Measurements from ENCODE around the gene PVALEF. TPM values are rescaled to one million over a fixed set of nuclear protein-coding genes. Genes with fewer than 3 reads are reported as not detected.

The PVALEF gene
- not detected in 5 replicates for total RNA-seq (2022; extraction: Qiagen RNA extraction; ENCODE audit: low read depth)

DNA sequence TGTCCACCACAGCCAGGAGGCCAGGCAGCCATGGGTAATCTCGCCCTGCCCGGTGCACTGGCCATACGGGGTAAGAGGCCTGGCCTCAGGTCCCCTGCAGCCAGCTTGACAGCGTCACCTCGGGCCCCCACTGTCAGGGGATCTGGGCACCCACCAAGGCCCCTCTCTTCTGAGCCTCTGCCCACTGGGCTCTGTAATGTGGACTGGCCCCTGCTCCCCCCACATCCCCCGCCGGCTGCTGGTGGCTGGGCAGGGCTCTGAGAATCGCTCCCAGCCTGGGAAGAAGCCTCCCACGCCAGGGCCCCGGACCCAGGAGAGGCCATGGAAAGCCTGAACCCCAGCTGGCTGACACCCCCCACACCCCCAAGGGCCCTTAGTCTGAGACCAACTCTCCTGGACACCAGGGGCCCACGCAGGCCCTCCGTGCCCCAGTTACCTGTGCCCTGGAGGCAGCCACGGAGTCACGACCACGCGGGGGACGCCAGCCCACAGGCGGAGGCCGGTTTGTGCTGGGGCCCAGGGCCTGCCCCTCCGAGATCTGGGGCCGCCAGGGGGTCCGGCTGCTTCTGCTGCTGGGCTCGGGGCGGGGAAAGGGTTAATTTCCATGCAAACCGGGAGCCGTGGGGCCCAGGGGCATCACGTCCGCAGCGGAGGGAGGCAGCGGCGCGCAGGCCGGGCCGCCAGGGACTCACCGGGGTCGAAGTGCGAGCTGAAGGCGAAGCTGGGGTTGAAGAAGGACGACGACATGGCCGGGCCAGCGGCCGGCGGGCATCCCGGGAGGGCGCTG, at the start of gene PVALEF:
Gene PVALEF (plus strand): TSS at position 262 of the 787 bp plus-strand sequence. CDS start 15,720 bp downstream, outside the sequence.

DNA sequence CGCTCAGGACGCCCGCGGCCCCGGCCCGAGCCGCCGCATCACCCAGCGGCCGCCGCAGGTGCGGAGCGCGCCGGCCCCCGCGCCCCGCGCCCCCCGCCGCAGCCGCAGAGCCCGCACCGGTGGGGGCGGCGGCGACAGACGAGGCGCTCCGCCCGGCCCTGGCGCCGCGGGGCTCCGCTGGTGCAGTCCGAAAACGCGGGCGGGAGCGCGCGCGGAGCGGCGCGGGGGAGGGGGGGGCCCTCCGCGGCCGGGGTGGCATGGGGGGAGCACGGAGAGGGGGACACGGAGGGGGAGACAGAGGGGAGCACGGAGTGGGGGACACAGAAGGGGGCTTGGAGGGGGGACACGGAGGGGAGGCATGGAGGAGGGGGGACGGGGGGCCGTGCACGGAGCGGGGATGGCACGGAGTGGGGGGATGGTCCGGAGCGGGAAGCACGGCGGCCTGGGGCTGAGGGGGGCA, 756 bp downstream of the PVALEF start, which contains the start of gene AATK:
Gene AATK (minus strand): TSS at position 189 of the 460 bp plus-strand sequence. CDS start 229 bp downstream, outside the sequence.

DNA sequence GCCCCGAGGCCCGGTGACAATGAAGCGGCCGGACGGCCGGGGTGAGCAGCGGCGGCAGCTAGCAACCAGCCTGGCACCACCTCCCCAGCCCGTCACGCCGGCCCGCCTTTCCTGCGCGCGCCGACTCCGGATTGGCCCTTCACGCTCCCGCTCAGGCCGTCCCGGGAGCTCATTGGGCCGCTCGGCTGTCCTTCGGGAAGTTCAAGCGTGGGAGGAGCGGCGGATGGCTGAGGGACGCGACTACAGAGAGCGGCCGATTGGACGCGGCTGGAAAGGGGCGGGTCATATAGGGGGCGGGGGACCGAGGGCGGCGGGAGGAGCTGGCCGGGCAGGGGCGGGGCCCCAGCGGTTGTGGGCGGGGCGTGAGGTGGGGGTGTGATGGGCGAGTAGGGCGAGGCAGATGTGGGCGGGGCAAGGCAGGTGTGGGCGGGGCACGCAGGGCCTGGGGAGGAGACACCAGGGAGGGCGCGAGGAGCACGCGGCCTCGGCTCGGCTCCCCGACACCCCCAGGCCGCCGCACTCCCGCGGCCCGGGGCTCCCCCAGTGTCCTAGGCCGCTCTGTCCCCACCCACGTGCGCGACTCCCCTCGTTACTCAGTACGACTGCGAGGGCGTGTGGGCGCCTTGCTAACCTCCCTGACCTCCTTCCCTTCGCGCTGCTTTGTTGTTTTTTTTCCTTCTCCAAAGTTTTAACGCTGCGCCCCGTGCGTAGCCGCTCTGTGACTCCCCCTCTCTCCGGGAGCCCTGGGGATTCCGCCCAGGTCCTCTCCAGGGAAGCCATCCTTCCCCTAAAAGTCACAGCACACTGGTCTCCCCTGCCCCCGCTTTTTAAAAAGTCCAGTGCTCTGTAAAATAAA, 57.8 kb downstream of the PVALEF start, which contains the start of gene CEP131:
Gene CEP131 (minus strand): TSS at position 60 of the 856 bp plus-strand sequence. CDS start 2,909 bp downstream, outside the sequence.

Other genes with a start within 250 kb of the PVALEF start
- 26.8 to 38.5 TPM (median 31.5 TPM) in 5 replicates for gene CHMP6, start 173.7 kb upstream of the PVALEF start, total RNA-seq (2022; extraction: Qiagen RNA extraction; ENCODE audit: low read depth)
- 49.9 to 65.3 TPM (median 62.4 TPM) in 5 replicates for gene BAIAP2, start 130.4 kb upstream of the PVALEF start, total RNA-seq (2022; extraction: Qiagen RNA extraction; ENCODE audit: low read depth)
- 0.34 to 0.81 TPM (median 0.54 TPM) in 5 replicates for gene AATK, start 714 bp downstream of the PVALEF start, total RNA-seq (2022; extraction: Qiagen RNA extraction; ENCODE audit: low read depth)
- gene CEP131, start 57.5 kb downstream of the PVALEF start, total RNA-seq (2022; extraction: Qiagen RNA extraction; ENCODE audit: low read depth): 5.9 to 10.7 TPM (median 8.1 TPM) in 5 replicates
- gene TEPSIN, start 73.5 kb downstream of the PVALEF start, total RNA-seq (2022; extraction: Qiagen RNA extraction; ENCODE audit: low read depth): 15.4 to 29.9 TPM (median 24.0 TPM) in 5 replicates
- 107 to 254 TPM (median 220 TPM) in 5 replicates for gene NDUFAF8, start 73.8 kb downstream of the PVALEF start, total RNA-seq (2022; extraction: Qiagen RNA extraction; ENCODE audit: low read depth)
- 47.7 to 79.4 TPM (median 72.3 TPM) in 5 replicates for gene SLC38A10, start 129.8 kb downstream of the PVALEF start, total RNA-seq (2022; extraction: Qiagen RNA extraction; ENCODE audit: low read depth)
- 9.8 to 14.9 TPM (median 13.0 TPM) in 5 replicates for gene BAHCC1, start 229.9 kb downstream of the PVALEF start, total RNA-seq (2022; extraction: Qiagen RNA extraction; ENCODE audit: low read depth)

Measured in A549 treated with RU486 at 1 μM for 4 hours (cell line).